Motor neuron (in vitro differentiated cells): ENCODE data around the gene CSH1. TPM values are rescaled to one million over a fixed set of nuclear protein-coding genes. Genes with fewer than 3 reads are reported as not detected.
"Not testable (repeated sequence)": the region's sequence is repeated elsewhere in the genome, so short reads cannot be mapped to it uniquely, and the experiment has no call there.

Experiments
- ATAC-seq, 8 experiments: fragments of 200-7000 bp; cut with Tn5 transposase; replicated peaks in 6 of 8; 2 replicates each; pipeline ENCODE4 v1.8.0; 2021; ENCODE audit warnings: mild to moderate bottlenecking in 8 of 8, moderate library complexity in 8 of 8
- H3K27ac ChIP-seq, 2 donors: fragments of 250-450 bp; sonication (Bioruptor Pico); 2 replicates each; pipeline ENCODE4 v1.9.0; 2021; ENCODE audit warnings: antibody characterized with exemption in 2 of 2, mild to moderate bottlenecking in 2 of 2, moderate library complexity in 1 of 2
- H3K4me1 ChIP-seq, 2 donors: fragments of 250-450 bp; sonication (Bioruptor Pico); replicated peaks in 1 of 2; 2 replicates each; pipeline ENCODE4 v1.6.1; 2021; ENCODE audit warnings: antibody characterized with exemption in 2 of 2, mild to moderate bottlenecking in 2 of 2, moderate library complexity in 1 of 2
- H3K4me3 ChIP-seq, 5 donors: fragments of 250-450 bp; sonication (Bioruptor Pico); 2 replicates each; pipeline ENCODE4 v1.9.0; 2021; ENCODE audit warnings: antibody characterized with exemption in 5 of 5, mild to moderate bottlenecking in 5 of 5, moderate library complexity in 4 of 5
- WGBS, 10 experiments: fragments of 450-650 bp; shearing (Covaris generic); methylation state at CpG; one replicate each; pipeline ENCODE4 v1.0.0; 2022; 5-methylcytosine and 5-hydroxymethylcytosine counted together
- in situ Hi-C, 9 experiments: fragments of 400-800 bp; cut with MboI; loops; one replicate each; pipeline ENCODE4 v1.15.0; 2021; ENCODE audit warnings: low sequenced_read_pairs in 9 of 9, low pct_unique_long_range_greater_than_20kb in 2 of 9; ENCODE audit not compliant: unreplicated experiment in 9 of 9
- total RNA-seq, 8 experiments: library from RNA; unstranded; fragments of 300-600 nt; gene quantifications; 2 replicates each; pipeline versions ENCODE4 v1.2.3 to v1.2.4, GENCODE V29; 2022

Gene CSH1
- total RNA-seq, 8 experiments from 2014 or later = 0.24 to 0.46 TPM; not detected in 6

DNA sequence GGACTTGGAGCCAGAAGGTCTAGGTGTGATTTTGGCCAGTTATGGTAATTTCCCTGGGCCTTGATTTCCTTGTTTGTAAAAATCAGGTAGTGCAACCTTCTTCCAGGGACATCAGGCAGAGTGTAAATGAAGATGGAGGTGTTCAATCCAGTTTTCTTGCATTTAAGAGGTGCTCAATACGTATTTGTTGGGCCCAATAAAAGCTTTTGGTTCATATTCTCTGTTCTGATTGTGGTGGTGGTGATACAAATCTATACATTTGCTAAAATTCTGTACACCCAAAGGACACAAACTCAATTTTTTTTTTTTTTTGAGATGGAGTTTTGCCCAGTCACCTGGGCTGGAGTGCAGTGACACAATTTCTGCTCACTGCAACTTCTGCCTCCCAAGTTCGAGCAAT lies 29.8 kb upstream of the CSH1 start:
- in situ Hi-C loops = loop anchor here in 3 of 9 experiments (10.0 to 25.0 kb wide), 2 partner anchors 89 to 211 kb away; partner anchors contain the start of gene ERN1 (in 2 of the 3)
- ATAC-seq = no peak
- Histone ChIP-seq H3K4me1 (peaks cover 0 to 1% of the 10 kb centered on the region in 2 donors), H3K4me3 (no peak overlapping the region), H3K27ac (no peak overlapping the region)
- 29 to 100% (median 71%) methylated on average over 1 to 2 of the region's 2 CpGs; no CpG with 5 or more reads in 2 of the 10 experiments for WGBS, 10 experiments

DNA sequence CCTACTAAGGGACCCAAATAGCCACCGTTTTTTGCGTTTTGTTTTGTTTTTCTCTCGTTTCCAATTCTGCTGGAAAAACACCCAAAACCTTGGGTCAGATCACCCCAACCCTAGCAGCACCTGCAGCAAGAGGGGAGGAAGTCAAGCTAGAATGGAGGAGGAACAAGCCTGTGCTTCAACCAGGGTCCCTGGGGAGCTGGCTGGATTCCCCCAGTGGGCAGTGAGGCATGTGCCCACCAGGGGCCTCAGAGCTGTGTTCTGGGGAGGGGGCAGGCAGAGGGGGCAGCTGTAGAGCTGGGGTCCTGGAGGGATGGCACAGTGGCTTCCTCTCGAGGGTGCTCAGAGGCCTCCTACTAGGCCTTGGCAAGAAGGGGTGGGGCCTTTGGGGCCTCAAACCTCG lies 29.2 kb upstream of the CSH1 start:
- no peak overlapping the region for H3K27ac ChIP-seq
- ATAC-seq = no peak
- in situ Hi-C loops = loop anchor here in 3 of 9 experiments (10.0 to 25.0 kb wide), 2 partner anchors 89 to 212 kb away; partner anchors contain the start of gene ERN1 (in 2 of the 3)
- H3K4me3 ChIP-seq = no peak overlapping the region
- 0 to 78% (median 52%) methylated on average over 1 to 4 of the region's 5 CpGs; no CpG with 5 or more reads in 5 of the 10 experiments for WGBS, 10 experiments
- no peaks in the 10 kb centered on the region for H3K4me1 ChIP-seq

DNA sequence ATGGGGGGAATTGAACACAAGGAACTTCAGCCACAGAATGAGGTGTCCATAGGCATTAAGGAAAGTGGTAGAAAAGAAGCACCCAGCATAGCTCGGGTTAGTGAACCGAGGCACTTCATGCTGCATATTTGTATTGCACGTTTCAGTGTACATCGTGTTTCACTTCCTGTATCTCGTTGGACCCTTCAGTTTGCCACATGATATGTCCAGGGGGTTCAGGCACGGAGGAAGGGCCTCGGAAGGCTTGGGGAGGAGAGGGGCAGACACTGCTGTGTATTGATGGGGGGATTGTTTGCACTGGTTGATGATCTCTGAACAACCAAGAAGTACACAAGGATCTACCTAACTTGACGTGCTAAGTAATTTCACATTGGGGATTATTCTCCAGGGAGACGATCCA lies 26.0 kb upstream of the CSH1 start:
- H3K4me1 ChIP-seq, H3K27ac ChIP-seq, ATAC-seq, H3K4me3 ChIP-seq: not testable (repeated sequence)
- 40 to 100% (median 80%) methylated on average over 1 to 3 of the region's 9 CpGs; no CpG with 5 or more reads in 5 of the 10 experiments for WGBS, 10 experiments
- in situ Hi-C loops = loop anchor here in 6 of 9 experiments (10.0 to 25.0 kb wide), 4 partner anchors 90 to 365 kb away; partner anchors contain the start of genes ERN1 (in 5 of the 6) and ICAM2 (in 1 of the 6)

DNA sequence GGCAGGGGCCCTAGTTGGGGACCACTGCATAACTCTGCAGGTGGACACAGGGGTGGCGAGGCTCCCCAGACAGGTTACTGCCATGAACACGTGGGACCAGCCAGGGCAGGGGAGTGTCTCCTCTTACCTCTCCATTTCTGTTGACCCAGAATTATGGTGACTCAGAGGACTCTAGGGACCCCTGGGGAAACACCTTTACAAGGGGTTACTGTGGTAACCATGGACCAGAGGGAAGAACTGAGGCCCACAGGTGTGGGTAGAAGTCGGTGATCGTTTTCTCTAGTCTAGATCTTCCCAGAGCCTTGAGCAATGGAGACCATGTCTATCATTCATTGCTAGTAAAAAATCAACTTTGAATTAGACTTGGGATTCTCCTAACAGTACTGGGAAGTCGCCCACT lies 24.4 kb upstream of the CSH1 start:
- not testable (repeated sequence) for H3K4me3 ChIP-seq, ATAC-seq, H3K4me1 ChIP-seq, H3K27ac ChIP-seq
- WGBS, 10 experiments = 43 to 88% (median 77%) methylated on average over 1 to 4 of the region's 5 CpGs; no CpG with 5 or more reads in 6 of the 10 experiments
- in situ Hi-C loops = loop anchor here in 6 of 9 experiments (10.0 to 25.0 kb wide), 4 partner anchors 92 to 367 kb away; partner anchors contain the start of genes ERN1 (in 5 of the 6) and ICAM2 (in 1 of the 6)

DNA sequence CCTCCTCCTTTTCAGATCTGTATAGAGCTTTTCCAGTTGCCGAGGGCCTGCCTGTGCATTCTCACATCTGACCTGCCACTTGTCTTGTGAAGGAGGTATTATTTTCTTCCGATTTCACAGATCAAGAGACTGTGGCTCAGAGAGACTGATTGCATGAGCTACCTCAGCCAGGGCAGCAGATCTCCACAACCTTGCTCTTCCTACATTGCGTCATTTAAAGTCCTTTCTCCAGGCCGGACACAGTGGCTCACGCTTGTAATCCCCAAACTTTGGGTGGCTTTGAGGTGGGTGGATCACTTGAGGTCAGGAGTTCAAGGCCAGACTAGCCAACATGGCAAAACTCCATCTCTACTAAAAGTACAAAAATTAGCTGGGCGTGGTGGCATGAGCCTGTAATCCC lies 23.7 kb upstream of the CSH1 start:
- WGBS, 10 experiments = 17 to 89% (median 60%) methylated on average over 1 to 6 of the region's 6 CpGs; no CpG with 5 or more reads in 3 of the 10 experiments
- not testable (repeated sequence) for H3K27ac ChIP-seq, H3K4me1 ChIP-seq, H3K4me3 ChIP-seq
- peak in 1 of 8 experiments; percentile 67 for ATAC-seq
- in situ Hi-C loops = loop anchor here in 6 of 9 experiments (10.0 to 25.0 kb wide), 4 partner anchors 92 to 367 kb away; partner anchors contain the start of genes ERN1 (in 5 of the 6) and ICAM2 (in 1 of the 6)

DNA sequence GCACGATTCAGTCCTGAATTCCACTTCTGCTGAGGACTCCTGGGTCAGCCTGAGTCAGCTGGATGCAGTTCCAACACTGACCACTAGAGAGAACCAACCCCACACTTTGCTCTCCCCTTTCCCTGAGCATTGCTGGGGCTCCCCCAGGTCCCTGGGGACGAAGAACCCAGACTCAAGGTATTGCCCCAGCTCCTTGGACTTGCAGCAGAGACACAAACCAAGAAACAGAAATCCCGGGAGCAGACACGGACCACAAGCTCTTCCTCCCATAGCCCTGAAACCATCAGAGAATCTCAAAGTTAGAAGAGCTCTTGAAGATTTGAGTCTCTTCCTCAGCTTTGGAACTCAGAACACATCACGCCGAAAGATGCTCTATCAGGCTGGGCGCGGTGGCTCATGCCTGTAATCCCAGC lies 22.9 kb upstream of the CSH1 start:
- no peaks in the 10 kb centered on the region for H3K4me1 ChIP-seq
- H3K27ac ChIP-seq = no peak overlapping the region
- ATAC-seq = peak; percentile 56 to 93 (median 74)
- H3K4me3 ChIP-seq = no peak overlapping the region
- whole genome bisulfite sequencing, 10 experiments = 10 to 55% (median 50%) methylated on average over 2 to 5 of the region's 8 CpGs; no CpG with 5 or more reads in 7 of the 10 experiments
- in situ Hi-C loops = loop anchor here in 6 of 9 experiments (25.0 kb wide), 3 partner anchors 93 to 368 kb away; partner anchors contain the start of genes ERN1 (in 5 of the 6) and ICAM2 (in 1 of the 6)

DNA sequence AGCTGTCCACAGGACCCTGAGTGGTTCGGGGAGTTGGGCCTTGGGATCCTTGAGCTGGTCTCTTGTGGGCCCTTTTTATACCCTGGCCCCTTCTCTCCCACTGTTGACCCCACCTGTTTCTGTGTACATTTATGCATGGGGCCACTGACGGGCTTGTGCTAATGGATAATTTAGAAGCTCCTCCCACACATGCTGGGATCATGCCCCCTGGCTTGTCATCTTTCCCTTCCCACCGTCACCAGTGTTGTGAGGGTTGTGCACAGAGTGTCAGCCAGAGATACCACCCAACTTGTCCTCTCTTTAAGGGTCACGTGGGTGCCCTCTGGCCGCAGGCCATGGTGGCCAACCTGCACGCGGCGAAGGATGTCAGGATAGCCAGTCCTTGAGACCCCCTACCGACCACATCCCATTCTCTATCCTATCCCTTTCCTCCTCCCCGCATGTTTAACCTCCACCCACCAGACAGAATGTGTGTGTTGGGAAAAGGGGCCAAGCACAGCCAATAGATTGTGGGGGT lies 22.5 kb upstream of the CSH1 start, which contains the start of gene GH1:
Gene GH1, minus strand, starts transcription at position 51 of the 517 bp plus-strand sequence. CDS start 63 bp downstream, outside the sequence.
- in situ Hi-C loops = loop anchor here in 6 of 9 experiments (25.0 kb wide), 3 partner anchors 93 to 368 kb away; partner anchors contain the start of genes ERN1 (in 5 of the 6) and ICAM2 (in 1 of the 6)
- not testable (repeated sequence) for H3K27ac ChIP-seq, H3K4me3 ChIP-seq, ATAC-seq, H3K4me1 ChIP-seq
- WGBS, 10 experiments = 83% methylated on average over 1 of the region's 10 CpGs; no CpG with 5 or more reads in 9 of the 10 experiments

DNA sequence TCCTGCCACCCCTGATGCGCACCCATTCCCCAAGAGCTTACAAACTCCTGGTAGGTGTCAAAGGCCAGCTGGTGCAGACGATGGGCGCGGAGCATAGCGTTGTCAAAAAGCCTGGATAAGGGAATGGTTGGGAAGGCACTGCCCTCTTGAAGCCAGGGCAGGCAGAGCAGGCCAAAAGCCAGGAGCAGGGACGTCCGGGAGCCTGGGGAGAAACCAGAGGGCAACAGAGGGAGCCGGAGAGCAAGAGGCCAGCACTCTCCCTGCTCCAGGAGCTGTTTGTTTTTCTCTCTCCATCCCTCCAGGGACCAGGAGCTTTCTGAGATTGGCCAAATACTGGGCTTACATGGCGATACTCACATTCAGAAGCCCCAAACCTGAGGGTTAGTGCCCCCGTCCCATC lies 21.9 kb upstream of the CSH1 start:
- WGBS, 10 experiments = 60% methylated on average over 1 of the region's 10 CpGs; no CpG with 5 or more reads in 9 of the 10 experiments
- Histone ChIP-seq H3K27ac (no peak overlapping the region), H3K4me3 (no peak overlapping the region)

DNA sequence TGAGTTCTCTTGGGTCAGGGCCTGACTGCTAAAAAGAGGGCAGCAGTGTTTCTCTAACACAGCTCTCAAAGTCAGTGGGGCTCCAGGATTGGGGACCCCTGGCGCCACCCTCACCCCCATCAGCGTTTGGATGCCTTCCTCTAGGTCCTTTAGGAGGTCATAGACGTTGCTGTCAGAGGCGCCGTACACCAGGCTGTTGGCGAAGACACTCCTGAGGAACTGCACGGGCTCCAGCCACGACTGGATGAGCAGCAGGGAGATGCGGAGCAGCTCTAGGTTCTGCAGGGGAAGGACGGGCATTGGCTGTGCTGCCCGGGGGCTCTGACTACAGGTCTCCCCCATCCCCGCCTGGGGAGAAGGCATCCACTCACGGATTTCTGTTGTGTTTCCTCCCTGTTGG lies 21.3 kb upstream of the CSH1 start:
- in situ Hi-C loops = loop anchor here in 6 of 9 experiments (25.0 kb wide), 3 partner anchors 95 to 370 kb away; partner anchors contain the start of genes ERN1 (in 5 of the 6) and ICAM2 (in 1 of the 6)
- ATAC-seq = no peak

More for the DNA sequence above, 21.9 kb upstream of the CSH1 start:
- ATAC-seq = no peak
- in situ Hi-C loops = loop anchor here in 6 of 9 experiments (25.0 kb wide), 3 partner anchors 94 to 369 kb away; partner anchors contain the start of genes ERN1 (in 5 of the 6) and ICAM2 (in 1 of the 6)
- no peaks in the 10 kb centered on the region for H3K4me1 ChIP-seq

DNA sequence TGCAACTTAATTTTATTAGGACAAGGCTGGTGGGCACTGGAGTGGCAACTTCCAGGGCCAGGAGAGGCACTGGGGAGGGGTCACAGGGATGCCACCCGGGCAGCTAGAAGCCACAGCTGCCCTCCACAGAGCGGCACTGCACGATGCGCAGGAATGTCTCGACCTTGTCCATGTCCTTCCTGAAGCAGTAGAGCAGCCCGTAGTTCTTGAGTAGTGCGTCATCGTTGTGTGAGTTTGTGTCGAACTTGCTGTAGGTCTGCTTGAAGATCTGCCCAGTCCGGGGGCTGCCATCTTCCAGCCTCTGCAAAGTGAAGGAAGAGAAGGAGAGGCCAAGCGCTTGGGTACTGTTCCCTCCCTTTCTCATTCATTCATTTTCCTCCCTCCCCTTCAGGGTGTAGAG lies 20.8 kb upstream of the CSH1 start:
- in situ Hi-C loops = loop anchor here in 6 of 9 experiments (25.0 kb wide), 3 partner anchors 95 to 370 kb away; partner anchors contain the start of genes ERN1 (in 5 of the 6) and ICAM2 (in 1 of the 6)
- not testable (repeated sequence) for H3K4me1 ChIP-seq, H3K27ac ChIP-seq, ATAC-seq, H3K4me3 ChIP-seq
- WGBS, 10 experiments = 70 to 100% methylated on average over 2 of the region's 11 CpGs; no CpG with 5 or more reads in 8 of the 10 experiments

More for the DNA sequence above, 21.3 kb upstream of the CSH1 start:
- H3K4me3 ChIP-seq = no peak overlapping the region
- no peaks in the 10 kb centered on the region for H3K4me1 ChIP-seq
- no peak overlapping the region for H3K27ac ChIP-seq
- 13 to 91% (median 83%) methylated on average over 3 to 6 of the region's 13 CpGs; no CpG with 5 or more reads in 6 of the 10 experiments for WGBS, 10 experiments

DNA sequence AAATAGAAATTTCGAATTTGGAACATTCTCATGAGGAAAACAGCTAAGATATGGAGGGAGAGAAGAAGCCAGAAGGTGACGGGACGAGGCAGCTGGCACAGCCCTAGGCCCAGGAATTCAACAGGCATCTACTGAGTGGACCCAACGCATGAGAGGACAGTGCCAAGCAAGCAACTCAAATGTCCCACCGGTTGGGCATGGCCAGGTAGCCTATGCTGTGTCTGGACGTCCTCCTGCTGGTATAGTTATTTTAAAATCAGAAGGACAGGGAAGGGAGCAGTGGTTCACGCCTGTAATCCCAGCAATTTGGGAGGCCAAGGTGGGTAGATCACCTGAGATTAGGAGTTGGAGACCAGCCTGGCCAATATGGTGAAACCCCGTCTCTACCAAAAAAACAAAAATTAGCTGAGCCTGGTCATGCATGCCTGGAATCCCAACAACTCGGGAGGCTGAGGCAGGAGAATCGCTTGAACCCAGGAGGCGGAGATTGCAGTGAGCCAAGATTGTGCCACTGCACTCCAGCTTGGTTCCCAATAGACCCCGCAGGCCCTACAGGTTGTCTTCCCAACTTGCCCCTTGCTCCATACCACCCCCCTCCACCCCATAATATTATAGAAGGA lies 20.3 kb upstream of the CSH1 start:
- Histone ChIP-seq H3K4me3 (no peak overlapping the region), H3K27ac (no peak overlapping the region), H3K4me1 (no peaks in the 10 kb centered on the region)
- in situ Hi-C loops = loop anchor here in 6 of 9 experiments (25.0 kb wide), 3 partner anchors 96 to 371 kb away; partner anchors contain the start of genes ERN1 (in 5 of the 6) and ICAM2 (in 1 of the 6)
- no peak for ATAC-seq
- 0 to 60% (median 46%) methylated on average over 1 to 9 of the region's 12 CpGs; no CpG with 5 or more reads in 2 of the 10 experiments for WGBS, 10 experiments

DNA sequence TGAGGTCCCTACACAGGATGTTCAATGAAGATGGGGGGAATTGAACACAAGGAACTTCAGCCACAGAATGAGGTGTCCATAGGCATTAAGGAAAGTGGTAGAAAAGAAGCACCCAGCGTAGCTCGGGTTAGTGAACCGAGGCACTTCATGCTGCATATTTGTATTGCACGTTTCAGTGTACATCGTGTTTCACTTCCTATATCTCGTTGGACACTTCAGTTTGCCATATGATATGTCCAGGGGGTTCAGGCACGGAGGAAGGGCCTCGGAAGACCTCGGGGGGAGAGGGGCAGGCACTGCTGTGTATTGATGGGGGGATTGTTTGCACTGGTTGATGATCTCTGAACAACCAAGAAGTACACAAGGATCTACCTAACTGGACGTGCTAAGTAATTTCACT lies 19.4 kb upstream of the CSH1 start:
- 8 to 80% (median 72%) methylated on average over 1 to 4 of the region's 10 CpGs; no CpG with 5 or more reads in 7 of the 10 experiments for WGBS, 10 experiments
- not testable (repeated sequence) for H3K4me1 ChIP-seq, H3K27ac ChIP-seq, H3K4me3 ChIP-seq, ATAC-seq
- in situ Hi-C loops = loop anchor here in 6 of 9 experiments (25.0 kb wide), 3 partner anchors 97 to 372 kb away; partner anchors contain the start of genes ERN1 (in 5 of the 6) and ICAM2 (in 1 of the 6)
